ENCODE data around the gene TOP3B. TPM values are rescaled to one million over a fixed set of nuclear protein-coding genes. Genes with fewer than 3 reads are reported as not detected.
"Not testable (repeated sequence)": the region's sequence is repeated elsewhere in the genome, so short reads cannot be mapped to it uniquely, and the experiment has no call there.

TOP3B gene
- polyA plus RNA-seq, 12 donors: 11.8 to 23.3 (median 15.9) TPM; not detected in 1

DNA sequence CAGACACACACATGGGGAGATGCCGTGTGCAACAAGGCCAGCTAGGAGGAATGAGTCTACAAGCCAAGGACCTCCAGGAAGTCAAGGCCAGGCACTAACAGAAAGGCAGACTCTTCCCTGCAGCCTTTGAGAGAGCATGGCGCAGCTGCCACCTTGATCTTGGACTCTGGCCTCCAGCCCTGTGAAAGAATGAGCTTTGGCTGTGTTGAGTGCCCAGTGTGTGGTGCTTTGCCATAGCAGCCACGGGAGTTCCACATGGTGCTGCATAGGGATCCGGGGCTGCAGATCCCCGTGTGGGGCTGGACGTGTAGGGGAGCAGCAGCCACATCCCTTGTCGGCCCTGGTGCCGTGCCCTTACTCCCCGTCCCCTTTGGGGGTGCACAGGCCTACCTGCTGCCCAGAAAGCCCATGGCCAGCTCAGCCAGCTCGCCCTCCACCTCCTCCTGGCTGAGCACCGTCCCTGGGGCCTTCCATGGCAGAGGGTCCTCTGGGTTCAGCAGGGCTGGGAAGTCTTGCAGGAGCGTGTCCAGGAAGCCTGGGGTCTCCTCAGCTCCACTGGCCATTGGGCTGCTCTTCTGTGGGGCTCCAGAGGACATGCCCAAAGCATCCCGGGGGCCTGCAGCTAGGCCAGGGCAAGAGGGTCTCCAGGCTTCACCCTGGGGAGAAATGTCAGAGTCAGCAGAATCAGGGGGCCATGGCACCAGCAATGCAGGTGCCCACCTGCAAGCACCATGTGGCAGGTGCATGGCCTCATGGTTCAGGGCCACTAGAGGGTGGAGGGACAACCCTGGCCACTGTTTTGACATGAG is 36.9 kb downstream of the TOP3B start:
- no peak for DNase-seq

- DNase-seq: no peak
These were observed 37.7 kb downstream of the TOP3B start for GRCh38 chr22:21944871-21945270.

- DNase-seq: no peak
These were observed 38.8 kb downstream of the TOP3B start for GRCh38 chr22:21943571-21944448.

DNA sequence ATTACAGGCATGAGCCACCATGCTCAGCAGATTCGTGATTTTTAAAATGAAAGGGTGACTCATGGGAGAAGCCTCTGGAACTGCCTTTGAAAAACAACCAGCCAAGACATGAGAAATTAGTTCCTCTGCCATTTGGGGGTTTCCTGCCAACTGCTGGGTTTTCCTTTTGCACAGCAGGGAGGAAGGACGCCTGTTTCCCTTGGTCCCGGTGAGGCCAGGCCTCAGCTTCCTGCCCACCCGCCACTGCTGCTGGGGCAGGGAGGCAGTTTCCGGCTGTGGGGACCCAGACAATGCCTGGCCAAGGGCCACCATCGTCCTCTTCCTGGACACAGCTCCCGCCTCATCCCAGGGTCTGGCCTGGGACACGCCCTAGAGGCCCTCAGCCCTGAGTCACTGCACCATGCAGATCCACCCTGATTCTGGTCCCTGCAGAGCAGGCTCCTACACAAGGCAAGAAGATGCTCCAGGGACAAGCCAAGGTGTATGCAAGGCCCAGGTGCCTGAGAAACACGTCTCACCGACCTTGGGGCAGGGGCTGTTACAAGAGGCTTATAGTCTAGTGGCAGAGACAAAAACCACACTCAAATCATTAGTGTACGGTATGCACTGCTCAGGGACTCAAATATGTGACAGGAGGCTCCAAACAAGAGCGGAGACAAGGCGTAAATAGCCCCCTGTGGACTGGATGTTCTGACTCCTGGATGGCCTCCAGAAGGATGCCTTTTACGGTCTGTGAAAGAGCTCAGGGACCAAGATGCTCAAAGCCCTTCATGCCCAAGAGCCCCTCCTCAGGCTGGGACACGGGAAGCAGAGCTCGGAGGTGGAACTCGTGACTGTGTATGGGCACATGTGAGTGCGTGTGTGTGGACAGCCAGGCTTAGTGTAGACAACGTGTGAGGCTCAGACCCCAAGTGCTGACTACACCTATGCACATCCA is 39.9 kb downstream of the TOP3B start:
- peak; percentile 41 for DNase-seq

DNA sequence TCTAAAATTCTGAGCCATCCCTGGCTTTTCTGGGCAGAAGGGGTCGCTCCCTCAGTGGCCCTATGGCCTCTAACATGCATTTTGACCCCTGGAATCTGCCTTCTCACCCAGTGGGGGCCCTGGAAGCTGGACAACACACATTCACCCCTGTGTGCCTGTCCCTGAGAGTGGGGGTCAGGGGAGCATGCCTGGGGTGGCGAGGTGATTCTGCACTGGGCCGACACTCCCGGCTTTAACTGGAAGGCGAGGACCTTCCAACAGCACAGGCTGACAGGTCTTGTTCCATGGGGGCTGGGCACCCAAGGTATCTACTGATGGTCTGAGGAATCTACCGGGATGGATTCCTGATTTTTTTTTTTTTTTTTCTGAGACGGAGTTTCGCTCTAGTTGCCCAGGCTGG is 40.7 kb downstream of the TOP3B start:
- DNase-seq: no peak

DNA sequence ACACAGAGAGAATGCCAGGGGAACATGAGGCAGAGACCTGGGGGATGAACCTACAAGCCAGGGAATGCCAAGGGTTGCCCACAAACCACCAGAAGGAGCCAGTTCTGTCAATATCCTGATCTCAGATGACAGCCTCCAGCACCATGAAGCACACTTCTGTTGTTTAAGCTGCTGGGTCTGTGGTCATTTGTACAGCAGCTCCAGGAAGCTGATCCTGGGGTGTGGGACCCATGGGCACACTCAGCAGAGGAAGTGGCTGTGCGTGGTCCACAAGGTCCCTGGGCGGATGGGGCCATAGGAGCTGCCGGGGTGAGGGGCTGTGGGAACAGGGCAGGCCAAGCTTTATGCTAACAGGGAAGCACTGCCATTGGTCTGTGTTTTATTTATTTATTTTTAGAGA is 42.1 kb downstream of the TOP3B start:
- no peak for DNase-seq

DNA sequence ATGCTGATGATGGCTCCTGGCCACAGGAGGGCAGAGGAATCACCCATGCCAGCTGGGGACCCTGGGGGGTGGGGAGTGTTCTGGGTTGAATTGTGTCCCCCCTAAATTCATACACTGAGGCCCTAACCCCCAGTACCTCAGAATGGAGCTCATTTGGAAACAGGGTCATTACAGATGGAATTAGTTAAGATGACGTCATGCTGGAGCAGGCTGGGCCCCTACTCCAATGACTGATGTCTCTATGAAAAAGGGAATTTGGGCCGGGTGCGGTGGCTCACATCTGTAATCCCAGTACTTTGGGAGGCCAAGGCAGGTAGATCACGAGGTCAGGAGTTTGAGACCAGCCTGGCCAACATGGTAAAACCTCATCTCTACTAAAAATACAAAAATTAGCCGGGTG is 42.7 kb downstream of the TOP3B start:
- DNase-seq: not testable (repeated sequence)

DNA sequence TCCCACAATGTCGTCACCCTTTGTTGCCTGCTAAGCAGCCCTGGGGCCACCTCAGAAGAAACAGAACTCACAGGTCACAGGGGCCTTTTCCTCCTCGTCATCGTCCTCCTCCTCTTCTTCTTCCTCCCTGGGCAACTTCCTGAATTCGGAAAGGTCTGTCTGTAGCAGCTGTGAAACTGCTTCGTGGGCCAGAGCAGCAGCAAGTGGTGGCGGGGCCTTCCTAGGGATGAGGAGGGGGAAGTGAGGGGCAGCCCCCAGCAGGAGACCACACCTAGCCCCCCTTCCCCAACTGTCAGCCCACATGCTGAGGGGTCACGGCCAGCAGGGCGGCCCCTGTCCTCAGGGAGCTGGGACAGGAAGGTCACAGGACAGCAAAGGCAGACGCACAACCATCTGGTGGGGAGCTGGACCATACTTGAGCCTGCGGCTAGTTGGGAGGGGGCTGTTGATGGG is 43.1 kb downstream of the TOP3B start:
- peak; percentile 34 for DNase-seq

- no peak for DNase-seq
These were observed 43.7 kb downstream of the TOP3B start for GRCh38 chr22:21938906-21939305.

- DNase-seq: peak; percentile 96
These were observed 44.3 kb downstream of the TOP3B start for GRCh38 chr22:21938071-21938822.

GRCh38 chr22:21937821-21938070 is 44.8 kb downstream of the TOP3B start:
- DNase-seq: no peak

DNA sequence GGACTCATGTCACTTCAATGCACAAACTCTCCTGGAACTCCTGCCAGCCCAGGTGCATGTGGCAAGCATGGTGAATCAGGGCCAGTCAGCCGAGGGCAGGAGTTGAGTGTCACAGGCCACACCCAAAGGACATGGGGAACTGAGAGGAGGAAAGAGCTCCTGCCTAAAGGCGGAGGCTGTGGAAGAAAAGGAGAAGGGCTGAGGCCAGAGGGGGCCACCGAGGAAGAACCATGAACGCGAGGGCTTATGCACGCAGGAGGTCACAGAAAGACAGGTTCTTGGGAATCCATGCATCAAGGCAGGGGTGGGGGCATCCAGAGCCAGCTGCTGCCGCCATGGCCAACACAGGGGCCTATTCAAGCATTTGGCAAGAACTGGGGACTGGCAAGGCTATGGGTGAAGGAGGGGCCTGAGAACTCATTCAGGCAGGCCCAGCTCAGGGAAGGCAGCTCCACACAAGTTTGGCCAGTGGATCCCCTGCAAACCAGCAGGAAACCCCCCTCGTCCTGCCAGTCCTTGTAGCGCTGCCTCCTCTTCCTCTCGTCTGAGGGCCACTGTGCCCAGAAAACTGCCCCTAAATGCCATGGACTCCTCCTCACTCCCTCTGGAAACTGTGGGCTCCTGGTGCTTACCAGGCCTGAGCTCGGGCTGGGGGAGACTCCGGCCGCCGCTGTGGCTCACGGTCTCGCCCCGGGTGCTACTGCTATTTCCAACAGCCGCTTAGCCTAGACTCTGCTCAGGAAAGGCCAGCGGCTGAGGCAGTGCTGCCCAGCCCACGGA is 45.4 kb downstream of the TOP3B start:
- DNase-seq: peak; percentile 38

DNA sequence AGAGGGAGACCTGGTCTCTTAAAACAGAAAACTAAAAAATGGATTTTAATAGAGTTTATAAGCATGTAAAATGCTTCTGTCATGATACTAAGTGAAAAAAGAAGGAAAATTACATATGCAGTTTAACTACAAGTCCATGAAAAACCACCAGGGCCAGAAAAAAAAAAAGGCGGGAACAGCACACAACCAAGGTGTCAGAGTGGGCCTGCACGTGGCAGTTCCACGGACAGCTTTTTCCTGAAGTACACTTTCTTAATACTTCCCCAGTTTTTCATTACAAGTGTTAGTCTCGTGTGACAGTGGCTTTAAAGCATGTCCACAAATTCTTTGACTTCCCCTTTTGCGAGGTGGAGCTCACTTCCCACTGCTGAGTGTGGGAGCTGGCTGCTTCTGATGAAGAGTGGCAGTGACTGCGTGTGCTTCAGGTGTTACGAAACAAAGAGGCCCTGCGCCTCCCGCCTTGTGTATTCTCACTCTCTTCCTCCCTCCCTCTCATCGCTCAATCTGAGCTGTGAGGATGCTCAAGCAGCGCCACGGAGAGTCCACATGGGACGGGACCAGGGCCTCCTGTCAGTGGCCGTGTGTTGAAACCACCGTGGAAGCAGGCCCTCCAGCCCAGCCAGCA is 46.3 kb downstream of the TOP3B start:
- no peak for DNase-seq

DNA sequence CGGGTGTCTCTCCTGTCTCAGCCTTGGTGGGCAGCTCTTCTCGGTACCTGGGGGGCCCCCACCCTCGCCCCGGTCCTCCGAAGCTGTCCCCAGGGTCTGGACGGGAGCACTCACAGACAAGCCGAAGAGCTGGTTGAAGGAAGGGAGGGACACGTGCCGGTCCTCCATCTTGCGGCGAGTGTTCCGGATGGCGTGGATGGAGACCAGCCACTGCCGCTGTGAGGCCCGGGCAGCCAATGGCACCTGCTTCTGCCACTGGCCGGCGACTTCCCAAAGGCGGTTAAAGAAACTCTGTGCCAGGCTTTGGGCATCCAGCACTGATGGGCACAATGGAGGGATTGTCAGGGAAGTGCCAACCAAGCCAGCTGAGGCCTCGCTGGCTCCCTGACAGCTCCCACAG is 48.7 kb downstream of the TOP3B start:
- DNase-seq: no peak

- DNase-seq: no peak
These were observed 49.2 kb downstream of the TOP3B start for GRCh38 chr22:21933413-21933812.

- DNase-seq: no peak
These were observed 50.2 kb downstream of the TOP3B start for GRCh38 chr22:21932347-21932746.

DNA sequence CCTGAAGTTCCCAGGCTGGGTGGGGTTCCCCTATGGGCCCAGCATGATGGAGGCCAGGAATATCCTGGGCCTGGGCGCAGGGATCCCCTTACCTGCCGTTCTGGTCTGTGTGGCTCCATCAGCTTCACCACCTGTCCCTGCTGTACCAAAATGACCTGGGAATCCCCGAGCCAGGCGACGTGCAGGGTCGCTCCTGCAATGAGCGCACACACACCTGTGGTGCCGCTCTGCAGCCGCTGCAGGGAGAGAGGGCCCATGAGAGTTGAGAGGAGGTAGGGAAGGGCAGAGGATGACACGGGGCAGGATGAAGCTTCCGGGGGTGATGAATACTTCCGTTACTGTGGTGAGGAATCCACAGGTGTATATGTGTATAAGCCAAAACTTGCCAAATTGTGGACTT is 51.5 kb downstream of the TOP3B start:
- DNase-seq: no peak

- DNase-seq: no peak
These were observed 53.3 kb downstream of the TOP3B start for GRCh38 chr22:21929253-21929652.

DNA sequence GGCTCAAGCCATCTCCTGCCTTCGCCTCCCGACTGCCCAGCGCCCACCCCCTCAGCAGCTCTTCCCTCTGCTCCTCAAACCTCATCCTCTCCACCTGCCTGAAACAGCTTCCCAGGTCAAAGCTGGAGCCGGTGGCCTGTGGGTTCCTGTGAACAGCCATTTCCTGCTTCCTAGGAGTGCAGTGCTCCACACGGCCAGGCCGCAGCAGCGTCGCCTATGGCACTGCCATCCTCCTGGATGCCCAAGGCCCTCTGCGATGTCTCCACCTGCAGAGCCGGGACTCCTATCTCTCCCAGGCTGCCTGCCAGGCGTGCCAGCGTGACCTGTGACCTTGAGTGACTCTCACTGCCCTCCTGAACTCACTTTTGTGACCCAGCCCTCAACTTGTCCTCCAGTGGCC is 54.5 kb downstream of the TOP3B start:
- DNase-seq: no peak
